ENCODE data around the gene UTF1.

Gene UTF1

DNA sequence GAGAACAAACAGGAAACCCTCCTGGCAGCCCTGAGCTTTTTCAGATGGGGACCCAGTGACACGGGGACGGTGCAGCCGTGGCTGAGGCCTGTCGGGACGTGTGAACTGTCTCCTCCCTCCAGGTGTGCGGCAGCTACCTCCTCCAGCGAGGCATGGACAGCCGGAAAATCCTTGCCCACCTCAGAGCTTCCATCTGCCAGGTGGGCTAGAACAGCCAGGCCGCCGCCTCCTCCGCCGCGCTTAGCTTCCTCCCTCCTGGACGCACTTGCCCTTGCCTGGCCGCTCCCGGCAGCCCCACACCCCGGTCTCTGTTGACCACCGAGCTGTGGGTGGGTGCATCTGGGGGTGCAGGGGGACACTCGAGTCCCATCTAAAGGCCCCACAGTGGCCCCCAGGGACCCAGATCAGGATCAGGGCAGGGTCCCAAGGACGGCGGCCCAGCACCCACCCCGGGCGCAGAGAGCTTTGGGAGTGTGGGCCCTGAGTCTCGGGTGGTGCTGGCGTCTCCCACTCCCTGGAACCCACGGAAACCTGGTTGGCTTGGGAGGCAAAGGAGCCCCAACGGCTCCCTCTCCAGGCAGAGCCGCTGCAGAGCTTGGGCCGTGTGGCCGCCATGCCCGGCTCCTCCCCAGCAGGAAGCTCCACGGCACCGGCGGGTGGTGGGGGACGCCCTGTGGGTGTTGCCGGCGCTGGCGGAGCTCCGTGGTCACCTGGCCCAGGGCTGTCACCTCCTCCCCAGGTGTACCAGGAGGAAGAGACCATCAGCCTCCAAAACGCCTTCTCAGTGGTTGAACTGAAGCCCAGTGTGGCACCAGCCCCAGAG is 32.9 kb upstream of the UTF1 start:
- no peak for DNase-seq (ENCODE audit: low spot score)

DNA sequence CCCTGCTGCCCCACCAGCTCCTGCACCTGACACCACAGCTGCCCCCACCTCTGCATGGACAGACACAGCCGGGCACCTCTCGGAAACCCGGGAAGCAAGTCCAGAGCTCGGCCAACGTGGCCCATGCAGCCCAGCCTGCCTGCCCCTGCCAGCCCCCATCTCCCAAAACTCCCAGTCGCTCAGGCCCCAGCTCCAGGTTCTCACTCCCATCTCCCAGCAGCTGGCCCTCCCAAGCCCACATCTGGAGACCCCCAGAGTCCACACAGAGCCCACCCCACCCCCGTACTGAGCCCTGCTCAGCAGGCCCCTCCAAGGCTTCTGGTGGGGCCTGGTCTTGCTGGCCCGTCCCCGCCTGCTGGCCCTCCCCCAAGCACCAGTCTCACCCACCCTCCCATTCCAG is 32.2 kb upstream of the UTF1 start:
- no peak for DNase-seq (ENCODE audit: low spot score)

DNA sequence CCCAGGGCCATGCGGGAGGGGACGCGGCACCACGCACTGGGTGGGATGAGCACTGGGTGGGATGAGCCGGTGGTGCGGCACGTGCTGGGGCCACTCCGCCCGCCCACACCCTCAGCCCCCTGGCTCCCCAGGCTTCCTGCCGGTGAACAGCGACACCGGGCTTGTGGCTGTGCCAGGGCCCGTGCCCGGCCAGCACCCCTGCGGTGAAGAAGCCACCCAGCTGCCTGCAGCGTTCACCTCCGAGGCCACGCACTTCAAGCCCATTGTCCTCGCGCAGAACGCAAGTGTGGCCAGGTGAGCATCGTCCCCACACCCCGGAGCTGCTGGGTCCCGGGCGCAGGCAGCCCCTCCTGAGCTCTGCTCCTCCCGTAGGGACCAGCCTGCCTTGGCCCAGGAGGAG is 31.8 kb upstream of the UTF1 start:
- DNase-seq (ENCODE audit: low spot score), result no peak

DNA sequence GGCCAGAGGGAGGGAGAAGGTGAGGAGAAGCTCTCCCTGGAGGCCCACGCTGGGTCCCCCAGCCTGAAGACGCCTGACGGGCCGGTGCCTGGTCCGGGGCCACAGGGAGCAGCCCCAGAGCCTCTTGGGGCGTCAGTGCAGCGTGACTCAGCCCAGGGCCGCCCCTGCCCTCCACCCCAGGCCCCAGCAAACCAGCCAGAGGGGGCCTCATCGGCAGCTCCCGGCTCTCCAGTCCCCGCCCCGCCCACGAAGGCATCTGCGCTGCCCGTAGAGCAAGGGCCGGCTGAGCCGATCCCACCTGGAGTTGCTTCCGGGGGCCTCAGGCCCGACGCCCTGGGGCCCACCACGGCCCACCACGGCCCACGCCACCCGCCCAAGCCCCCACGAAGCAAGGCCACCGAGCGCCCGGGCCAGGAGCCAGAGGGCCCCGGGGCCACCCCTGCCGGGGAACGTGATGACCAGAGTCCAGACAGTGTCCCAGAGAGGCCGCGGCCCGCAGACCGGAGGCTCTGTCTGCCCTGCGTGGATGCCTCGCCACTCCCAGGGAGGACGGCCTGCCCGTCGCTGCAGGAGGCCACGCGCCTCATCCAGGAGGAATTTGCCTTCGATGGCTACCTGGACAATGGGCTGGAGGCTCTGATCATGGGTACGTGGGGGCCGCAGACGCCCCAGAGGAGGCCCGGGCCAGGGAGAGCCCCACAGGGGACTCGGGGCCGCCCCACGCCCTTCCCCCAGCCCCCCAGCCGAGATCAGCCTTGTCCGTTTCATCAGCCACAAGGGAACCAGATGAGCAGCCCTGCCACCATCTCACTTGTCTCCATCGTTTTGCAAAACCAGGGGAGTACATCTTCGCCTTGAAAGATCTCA is 31.2 kb upstream of the UTF1 start:
- DNase-seq (ENCODE audit: low spot score), result no peak

DNA sequence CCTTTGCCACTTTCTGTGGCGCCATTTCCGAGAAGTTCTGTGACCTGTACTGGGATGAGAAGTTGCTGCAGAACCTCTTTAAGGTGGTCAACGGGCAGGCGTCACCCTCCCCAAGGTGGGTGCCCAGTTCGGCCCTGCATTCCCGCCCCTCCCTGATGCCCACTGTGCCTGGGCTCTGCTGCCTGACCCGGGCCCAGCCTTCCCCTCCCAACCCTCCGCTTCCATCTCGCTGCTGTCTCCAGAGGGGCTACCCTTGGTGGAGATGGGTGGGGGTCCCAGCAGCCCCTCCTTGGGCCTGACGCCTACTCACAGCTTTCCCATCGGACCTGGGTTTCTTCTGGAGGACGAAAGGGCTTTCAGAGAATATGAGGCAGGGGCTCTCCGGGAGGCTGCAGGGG is 30.5 kb upstream of the UTF1 start:
- DNase-seq (ENCODE audit: low spot score), result no peak

DNA sequence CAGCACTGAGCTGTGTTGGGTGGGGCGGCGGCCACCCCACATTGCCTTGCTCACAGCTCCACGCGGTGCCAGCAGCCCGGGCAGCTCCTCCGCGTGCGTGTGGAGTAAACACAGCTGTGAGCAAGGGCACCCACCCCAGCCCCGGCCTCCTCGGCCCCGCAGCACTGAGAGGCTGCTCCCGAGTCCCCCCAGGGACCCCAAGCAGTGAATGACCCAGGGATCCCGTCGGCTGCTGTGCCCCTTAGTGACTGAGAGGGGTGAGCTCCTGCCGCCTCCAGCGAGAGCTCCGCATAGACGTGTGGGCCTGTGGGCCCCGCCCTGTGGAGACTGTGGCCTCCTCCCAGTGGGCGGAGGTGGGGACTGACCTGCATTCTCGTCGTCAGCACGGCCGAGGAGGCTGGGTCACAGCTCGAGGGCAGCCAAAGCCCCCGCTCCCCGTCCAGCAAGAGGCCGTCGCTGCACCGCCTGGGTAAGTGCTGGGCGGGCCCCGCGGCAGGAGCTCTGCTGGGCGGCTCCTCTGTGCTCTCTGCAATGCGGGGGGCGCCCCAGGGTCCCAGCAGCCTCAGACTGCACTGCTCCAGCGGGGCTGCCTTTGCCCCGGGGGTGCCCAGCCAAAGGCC is 29.9 kb upstream of the UTF1 start:
- DNase-seq (ENCODE audit: low spot score), result no peak

DNA sequence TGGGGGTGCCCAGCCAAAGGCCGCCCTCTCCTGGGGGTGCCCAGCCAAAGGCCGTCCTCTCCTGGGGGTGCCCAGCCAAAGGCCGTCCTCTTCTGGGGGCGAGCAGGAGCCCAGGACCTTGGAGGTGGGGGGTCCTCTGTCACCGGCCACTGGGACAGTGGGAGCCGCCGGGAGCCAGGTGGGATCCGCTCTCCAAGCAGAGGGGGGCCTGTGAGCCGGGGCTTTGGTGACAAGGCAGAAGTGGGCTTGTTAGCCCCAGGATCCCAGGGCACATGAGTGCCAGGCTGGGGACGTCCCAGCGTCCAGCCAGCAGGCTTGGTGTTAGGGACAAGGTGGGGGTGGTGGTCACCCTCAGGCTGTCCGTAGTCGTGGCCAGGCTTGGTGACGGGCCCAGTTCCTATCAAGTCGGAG is 29.4 kb upstream of the UTF1 start:
- DNase-seq (ENCODE audit: low spot score), result no peak

DNA sequence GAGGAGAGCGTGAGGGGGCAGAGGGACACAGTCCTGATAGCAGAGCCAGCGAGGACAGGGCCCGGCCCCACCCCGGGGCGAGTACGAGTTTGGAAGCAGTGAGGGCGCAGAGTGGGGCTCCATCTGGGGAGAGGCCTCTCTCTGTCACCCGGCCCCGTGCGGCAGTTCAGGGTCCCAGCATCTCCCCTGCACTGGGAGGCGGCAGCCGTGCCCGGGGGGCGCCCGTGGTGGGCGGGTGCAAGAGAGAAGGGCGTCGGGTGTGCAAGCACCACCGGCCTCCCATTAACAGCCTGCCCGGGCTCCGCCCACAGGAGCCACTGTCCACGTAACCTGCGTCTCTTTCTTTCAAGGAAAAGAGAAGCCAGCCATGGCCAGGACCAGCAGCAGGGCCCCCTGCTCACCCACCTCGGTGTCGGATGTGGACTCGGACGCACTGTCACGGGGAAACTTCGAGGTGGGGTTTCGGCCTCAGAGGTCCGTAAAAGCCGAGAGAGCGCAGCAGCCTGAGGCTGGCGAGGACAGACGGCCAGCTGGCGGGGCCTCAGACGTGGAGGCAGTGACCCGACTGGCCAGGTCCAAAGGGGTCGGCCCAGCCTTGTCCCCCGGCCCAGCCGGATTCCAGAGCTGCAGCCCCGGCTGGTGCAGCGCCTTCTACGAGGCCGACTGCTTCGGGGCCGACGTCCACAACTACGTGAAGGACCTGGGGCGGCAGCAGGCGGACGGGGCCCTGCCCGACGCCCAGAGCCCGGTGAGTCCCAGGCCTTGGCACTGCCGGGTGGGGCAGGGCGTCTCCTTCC is 28.7 kb upstream of the UTF1 start:
- DNase-seq (ENCODE audit: low spot score), result no peak

DNA sequence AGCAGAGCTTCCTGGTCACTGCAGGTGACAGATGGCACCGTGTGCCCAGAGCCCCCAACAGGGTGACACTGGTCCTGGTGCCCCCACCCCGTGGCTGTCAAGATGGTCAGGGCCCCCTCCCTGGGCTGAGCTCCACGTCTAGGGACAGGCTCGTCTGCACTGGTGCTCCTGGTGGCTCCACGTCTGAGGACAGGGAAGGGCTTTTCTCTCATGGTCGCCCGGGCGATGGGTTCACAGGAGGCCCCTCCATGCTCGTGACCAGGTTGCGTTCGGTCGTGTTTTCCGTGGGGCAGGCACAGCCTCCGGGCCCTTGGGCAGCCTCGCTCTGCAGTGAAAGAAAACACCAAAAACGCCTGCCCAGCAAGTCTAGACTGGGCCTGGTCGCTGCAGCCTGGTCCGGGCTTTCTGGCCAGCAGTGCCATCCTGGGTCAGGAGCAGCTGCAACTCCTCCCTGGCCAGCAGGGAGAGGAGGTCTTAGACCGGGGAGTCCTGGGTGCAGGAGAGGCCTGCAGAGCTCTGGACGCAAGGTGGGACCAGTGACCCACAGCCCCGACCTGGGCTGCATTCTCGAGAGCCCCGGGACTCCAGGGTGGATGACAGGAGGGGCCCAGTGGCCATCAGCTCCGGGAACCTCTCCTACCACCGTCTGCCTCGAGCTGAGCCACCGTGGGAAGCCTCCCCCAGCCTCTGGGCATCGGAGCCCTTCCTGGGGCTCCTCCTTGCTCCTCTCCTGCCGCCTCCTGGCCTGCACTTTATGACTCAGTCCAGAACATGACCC is 27.9 kb upstream of the UTF1 start:
- no peak for DNase-seq (ENCODE audit: low spot score)

DNA sequence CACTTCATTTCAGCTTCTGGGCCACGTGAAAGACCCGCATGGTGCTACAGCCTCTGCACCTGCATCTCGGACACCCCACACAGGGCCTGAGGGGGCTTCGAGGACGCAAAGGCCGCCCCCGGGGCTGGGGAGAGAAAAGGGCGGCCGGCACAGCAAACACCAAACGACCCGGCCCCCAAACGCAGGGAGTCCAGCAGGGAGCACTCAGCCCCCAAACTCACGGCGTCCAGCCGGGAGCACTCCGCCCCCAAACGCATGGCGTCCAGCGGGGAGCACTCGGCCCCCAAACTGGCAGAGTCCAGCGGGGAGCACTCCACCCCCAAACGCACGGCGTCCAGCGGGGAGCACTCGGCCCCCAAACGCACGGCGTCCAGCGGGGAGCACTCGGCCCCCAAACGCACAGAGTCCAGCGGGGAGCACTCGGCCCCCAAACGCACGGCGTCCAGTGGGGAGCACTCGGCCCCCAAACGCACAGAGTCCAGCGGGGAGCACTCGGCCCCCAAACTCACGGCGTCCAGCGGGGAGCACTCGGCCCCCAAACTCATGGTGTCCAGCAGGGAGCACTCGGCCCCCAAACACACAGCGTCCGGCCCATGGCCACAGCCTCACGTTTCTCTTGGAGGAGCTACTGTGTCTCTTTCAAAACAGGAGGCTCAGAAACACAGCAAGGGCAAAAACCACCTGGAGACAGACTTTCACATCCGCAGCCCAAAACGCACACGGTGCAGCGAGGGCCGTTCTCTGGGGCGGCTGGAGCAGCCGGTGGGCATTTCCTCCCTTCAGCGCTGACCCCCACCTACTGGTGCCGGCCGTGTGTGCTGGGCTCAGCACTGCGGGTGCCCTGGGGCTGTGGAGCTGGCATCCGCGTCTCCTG is 27.0 kb upstream of the UTF1 start:
- DNase-seq (ENCODE audit: low spot score), result no peak

DNA sequence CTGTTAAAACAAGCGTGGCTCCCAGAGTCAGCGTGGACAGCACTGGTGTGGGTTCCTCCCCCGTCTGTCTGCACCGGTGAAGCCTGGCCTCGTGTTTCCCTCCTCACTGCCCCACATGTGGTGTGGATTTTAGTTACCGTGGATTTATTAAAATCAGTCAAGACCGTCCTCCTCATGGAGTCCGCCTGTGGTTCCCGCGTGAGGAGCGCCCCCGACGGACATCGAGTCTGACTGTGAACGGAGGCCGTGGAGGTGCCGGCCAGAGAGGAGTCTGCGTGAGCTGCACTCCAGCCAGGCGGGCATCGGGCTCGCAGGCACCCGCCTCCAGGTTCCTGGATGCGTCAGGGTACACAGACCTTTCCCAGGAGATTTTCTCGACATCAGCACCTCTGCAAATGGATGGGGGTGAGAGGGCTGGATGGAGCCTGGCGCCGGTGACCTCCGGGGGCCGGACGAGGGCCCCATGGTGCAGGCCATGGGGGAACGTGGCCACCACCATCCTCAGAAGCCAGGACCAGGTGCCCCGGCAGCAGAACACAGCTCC is 26.3 kb upstream of the UTF1 start:
- DNase-seq (ENCODE audit: low spot score), result no peak

DNA sequence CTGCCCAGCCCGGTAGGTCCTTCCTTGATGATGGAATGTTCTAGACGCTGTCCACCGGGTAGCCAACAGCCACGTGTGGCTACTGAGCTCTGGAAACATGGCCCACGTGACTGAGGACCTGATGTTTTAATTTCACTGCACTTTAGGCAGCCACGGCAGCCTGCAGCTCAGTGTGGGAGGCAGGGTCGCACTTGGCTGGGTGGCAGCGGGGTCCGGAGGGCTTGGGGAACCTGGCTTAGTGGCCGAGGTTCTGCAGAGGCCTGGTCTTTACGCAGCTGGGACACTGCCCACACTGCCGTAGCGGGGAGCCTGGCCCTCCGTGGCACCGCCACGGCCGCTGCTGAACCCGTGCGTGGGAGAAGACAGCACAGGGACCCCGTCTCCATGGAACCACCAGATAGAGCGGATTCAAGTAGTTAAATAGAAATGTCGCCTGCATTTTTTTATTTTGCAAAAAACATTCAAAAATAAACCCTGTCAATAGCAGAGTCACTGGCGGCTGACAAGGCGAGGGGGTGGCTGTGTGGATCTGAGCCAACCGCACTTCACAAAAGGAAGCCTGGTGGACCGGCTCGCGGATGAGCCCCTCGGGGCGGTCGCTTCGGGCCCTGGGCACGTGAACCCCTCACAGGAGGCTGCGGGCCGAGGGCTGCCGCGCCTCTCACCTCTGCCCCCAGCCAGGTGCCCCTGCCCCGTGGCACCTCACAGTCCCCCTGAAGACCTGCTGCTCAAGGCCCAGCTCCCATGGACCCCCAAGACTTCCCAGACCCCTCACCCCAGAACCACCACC is 25.6 kb upstream of the UTF1 start:
- no peak for DNase-seq (ENCODE audit: low spot score)

DNA sequence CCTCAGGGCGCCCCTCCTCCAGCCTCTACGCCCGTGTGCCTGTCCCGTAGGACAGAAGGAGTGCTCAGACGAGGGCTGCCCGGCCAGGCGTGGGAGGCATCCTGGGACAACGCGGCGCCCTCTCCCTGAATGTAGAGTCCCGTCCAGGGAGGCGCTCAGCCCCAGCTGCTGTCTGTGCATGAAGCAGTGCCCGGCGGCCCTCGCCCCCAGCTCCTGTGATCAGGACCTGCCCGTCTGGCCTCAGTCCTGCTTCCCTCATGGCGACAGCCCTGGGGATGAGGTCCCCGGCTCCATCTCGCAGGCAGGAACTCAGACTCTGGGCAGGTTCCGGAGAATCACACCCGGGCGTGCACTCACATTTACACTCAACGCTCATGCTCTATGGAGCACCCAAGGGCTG is 24.9 kb upstream of the UTF1 start:
- no peak for DNase-seq (ENCODE audit: low spot score)

DNA sequence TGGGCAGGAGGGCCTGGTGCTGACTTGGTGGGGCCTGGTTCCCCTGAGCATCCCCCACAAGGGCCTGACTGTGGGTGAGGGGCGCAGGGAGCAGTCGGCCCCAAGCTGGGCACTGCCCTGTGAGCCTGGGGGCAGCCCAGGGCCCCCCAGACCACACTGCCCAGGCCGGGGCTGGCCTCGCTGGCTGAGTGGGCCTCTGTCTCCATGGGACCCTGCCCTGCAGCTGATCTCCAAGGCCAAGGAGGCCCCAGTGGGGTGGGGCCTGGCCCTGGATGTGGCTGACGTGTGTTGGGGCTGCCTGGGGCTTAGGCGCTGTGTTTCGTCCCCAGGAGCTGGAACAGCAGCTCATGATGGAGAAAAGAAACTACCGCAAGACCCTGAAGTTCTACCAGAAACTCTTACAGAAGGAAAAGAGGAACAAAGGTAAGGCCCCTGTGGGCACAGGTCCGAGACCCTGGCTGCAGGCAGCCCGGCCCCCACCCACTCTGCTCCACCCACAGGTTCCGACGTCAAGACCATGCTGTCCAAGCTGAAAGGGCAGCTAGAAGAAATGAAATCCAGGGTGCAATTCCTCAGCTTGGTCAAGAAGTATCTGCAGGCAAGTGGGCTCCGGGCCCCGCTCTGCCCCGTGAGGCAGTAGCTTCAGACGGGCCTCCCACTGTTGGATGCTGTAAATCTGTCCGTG is 23.5 kb upstream of the UTF1 start:
- DNase-seq (ENCODE audit: low spot score), result no peak

DNA sequence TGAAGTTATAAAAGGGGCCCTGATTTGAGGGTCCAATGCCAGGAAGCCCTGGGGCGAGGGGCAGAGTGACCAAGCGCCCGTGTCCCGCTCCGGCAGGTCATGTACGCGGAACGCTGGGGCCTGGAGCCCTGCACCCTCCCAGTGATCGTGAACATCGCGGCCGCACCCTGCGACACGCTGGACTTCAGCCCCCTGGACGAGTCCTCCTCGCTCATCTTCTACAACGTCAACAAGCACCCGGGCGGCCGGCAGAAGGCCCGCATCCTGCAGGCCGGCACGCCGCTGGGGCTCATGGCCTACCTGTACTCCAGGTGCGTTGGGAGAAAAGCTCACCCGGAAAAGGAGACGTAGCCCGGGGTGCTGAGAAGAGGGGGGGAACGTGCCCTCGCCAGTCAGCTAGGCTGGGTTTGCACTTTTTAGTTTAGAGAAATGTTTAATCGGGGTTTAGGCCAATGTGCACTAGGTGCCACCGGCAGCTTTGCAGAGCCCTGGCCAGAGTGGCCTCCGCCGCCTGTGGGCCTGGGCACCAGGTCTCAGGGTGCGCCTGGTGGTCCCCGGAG is 22.9 kb upstream of the UTF1 start:
- no peak for DNase-seq (ENCODE audit: low spot score)

DNA sequence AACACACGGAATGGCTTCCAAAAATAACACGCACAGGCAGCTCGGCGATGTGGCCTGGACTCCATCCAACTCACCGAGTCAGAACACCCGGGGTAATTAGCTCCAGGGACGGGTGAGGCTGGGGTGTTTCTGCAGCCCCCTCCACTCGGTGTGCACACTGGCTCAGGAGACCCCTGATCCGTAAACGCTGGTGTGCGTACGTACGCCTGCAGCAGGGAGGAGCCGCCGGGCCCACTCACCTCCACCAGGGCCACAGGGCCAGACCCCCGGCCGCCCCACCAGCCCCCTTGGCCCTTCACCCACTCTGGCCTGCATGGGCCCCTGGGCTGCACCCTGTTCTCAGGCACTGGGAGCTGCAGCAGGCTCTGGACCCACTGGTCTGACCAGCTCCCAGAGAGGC is 22.4 kb upstream of the UTF1 start:
- DNase-seq (ENCODE audit: low spot score), result no peak

DNA sequence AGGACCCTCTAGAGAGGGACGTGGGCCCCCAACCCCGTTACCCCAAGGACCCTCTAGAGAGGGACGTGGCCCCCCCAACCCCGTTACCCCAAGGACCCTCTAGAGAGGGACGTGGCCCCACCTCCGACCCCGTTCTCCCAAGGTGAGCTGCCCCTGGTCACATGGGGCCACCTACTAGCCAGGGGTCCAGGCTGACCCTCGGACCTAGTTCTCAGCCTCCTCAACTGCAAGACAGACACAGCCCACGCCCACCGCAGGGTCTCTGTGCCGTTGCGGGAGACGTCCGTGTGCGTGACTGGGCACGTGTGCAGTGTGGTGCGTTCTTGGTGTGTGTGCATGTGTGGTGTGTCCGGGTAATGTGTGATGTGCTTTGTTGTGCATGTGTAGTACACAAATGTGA is 21.6 kb upstream of the UTF1 start:
- DNase-seq (ENCODE audit: low spot score), result no peak

DNA sequence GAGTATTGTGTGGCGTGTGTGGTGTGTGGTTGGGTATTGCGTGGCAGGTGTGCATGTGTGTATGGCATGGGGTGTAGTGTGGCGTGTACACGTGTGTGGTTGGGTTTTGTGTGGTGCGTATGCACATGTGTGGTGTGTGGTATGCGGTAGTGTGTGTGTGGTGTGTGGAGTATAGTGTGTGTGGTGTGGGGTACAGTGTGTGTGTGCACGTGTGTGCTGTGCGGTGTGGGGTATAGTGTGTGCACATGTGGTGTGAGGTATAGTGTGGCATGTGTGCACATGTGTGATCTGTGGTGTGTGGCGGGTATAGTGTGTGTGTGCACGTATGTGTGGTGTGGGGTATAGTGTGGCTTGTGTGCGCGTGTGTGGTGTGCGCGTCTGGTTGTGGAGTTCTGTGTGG is 20.9 kb upstream of the UTF1 start:
- DNase-seq (ENCODE audit: low spot score), result no peak
